ENCODE results near the gene CIRBP.
A peak's percentile ranks its signal among the peaks of the same experiment; 100 is the strongest.

Gene CIRBP

GRCh38 chr19:1231729-1232637 is 37.1 kb upstream of the CIRBP start:
- no peak for DNase-seq

GRCh38 chr19:1232652-1233072 is 36.5 kb upstream of the CIRBP start:
- no peak for DNase-seq

GRCh38 chr19:1233115-1233667 is 35.9 kb upstream of the CIRBP start:
- DNase-seq, result no peak

GRCh38 chr19:1234051-1234954 is 34.8 kb upstream of the CIRBP start:
- no peak for DNase-seq

GRCh38 chr19:1234955-1235380 is 34.2 kb upstream of the CIRBP start:
- no peak for DNase-seq

GRCh38 chr19:1235625-1236538 is 33.2 kb upstream of the CIRBP start:
- no peak for DNase-seq

GRCh38 chr19:1236576-1236975 is 32.6 kb upstream of the CIRBP start:
- no peak for DNase-seq

- no peak for DNase-seq
These were observed 32.0 kb upstream of the CIRBP start for GRCh38 chr19:1237027-1237659.

- DNase-seq, result no peak
These were observed 31.3 kb upstream of the CIRBP start, which contains the start of gene CBARP for GRCh38 chr19:1237754-1238368. TSS of gene CBARP (minus strand) at chr19:1238005. CDS start at chr19:1236100, 1,905 bp downstream.

GRCh38 chr19:1238369-1239303 is 30.5 kb upstream of the CIRBP start:
- no peak for DNase-seq

- DNase-seq, result no peak
These were observed 29.7 kb upstream of the CIRBP start for GRCh38 chr19:1239420-1239795.

GRCh38 chr19:1239796-1240737 is 29.1 kb upstream of the CIRBP start:
- DNase-seq, result peak; percentile 84

GRCh38 chr19:1240925-1241324 is 28.2 kb upstream of the CIRBP start:
- DNase-seq, result no peak

GRCh38 chr19:1241417-1242095 is 27.6 kb upstream of the CIRBP start, which contains the start of gene ATP5F1D:
TSS of gene ATP5F1D (plus strand) at chr19:1241751. CDS start at chr19:1241851, 100 bp downstream.
- peak; percentile 93 for DNase-seq

GRCh38 chr19:1243768-1244692 is 25.1 kb upstream of the CIRBP start:
- peak; percentile 45 for DNase-seq

GRCh38 chr19:1244693-1245451 is 24.3 kb upstream of the CIRBP start:
- DNase-seq, result no peak

All from NCI-H1048 (cell line).